IMR-90 (cell line): ENCODE results near the gene HIVEP3. TPM values are rescaled to one million over a fixed set of nuclear protein-coding genes. Genes with fewer than 3 reads are reported as not detected.

Experiments
- ATAC-seq: fragments of 200-7000 bp; cut with Tn5 transposase; 2 replicates; pipeline ENCODE4 v1.9.1; 2020; ENCODE audit warnings: low read depth, mild to moderate bottlenecking, moderate library complexity
- BruUV-seq: library from RNA; stranded (reverse); fragments of 400-500 nt; replicated peaks from 2 replicates; lab custom pipeline; 2021; lab: Mats Ljungman, UMichigan
- CTCF ChIA-PET: fragments of 300-600 bp; formaldehyde crosslinking; extraction: SDS; loops from one replicate; lab custom pipeline; 2021; ENCODE audit warnings: antibody characterized with exemption; lab: Yijun Ruan, JAX
- POLR2A ChIA-PET: fragments of 300-600 bp; sonication (Branson Sonifier 250); formaldehyde crosslinking; loops from one replicate; lab custom pipeline; 2022; ENCODE audit warnings: antibody characterized with exemption; ENCODE audit not compliant: unreplicated experiment; lab: Charles Lee
- DNase-seq: peaks from one replicate; pipeline ENCODE4 v3.0.0; 2013
- H2AFZ ChIP-seq: replicated peaks from 2 replicates; pipeline ENCODE3; 2013; ENCODE audit warnings: low read length, mild to moderate bottlenecking; ENCODE audit not compliant: poor library complexity
- H2AK5ac ChIP-seq: 2 replicates; pipeline ENCODE4 v1.6.1; 2013; ENCODE audit warnings: low read depth, low read length, inconsistent platforms
- H2AK9ac ChIP-seq: replicated peaks from 2 replicates; pipeline ENCODE3; 2013; ENCODE audit warnings: mild to moderate bottlenecking, low read depth, low read length, moderate library complexity; ENCODE audit not compliant: poor library complexity
- H2BK120ac ChIP-seq: 2 replicates; pipeline ENCODE4 v1.6.1; 2013; ENCODE audit warnings: low read depth, low read length, inconsistent platforms
- H2BK15ac ChIP-seq: 3 replicates; pipeline ENCODE4 v1.6.1; 2013; ENCODE audit warnings: low read depth, low read length, inconsistent platforms
- H2BK20ac ChIP-seq: 2 replicates; pipeline ENCODE4 v1.6.1; 2013; ENCODE audit warnings: low read depth, mild to moderate bottlenecking, inconsistent platforms, low read length, moderate library complexity
- H2BK5ac ChIP-seq: 2 replicates; pipeline ENCODE4 v1.6.1; 2013; ENCODE audit warnings: mild to moderate bottlenecking, low read depth, low read length, inconsistent platforms; ENCODE audit not compliant: poor library complexity, severe bottlenecking
- H3K14ac ChIP-seq: replicated peaks from 2 replicates; pipeline ENCODE4 v1.6.1; 2013; ENCODE audit warnings: low read depth, low read length, inconsistent platforms
- H3K18ac ChIP-seq: 2 replicates; pipeline ENCODE4 v1.6.1; 2013; ENCODE audit warnings: low read depth, low read length, control low read depth
- H3K23ac ChIP-seq: 2 replicates; pipeline ENCODE4 v1.6.1; 2013; ENCODE audit warnings: low read depth, low read length, inconsistent platforms
- H3K27ac ChIP-seq: 2 replicates; pipeline ENCODE4 v1.5.1; 2013; ENCODE audit warnings: mild to moderate bottlenecking, control low read depth, low read length; ENCODE audit not compliant: insufficient read depth
- H3K27me3 ChIP-seq: 2 replicates; pipeline ENCODE4 v1.6.1; 2013; ENCODE audit warnings: low read length; ENCODE audit not compliant: control insufficient read depth, insufficient read depth
- H3K36me3 ChIP-seq: 2 replicates; pipeline ENCODE4 v1.6.1; 2013; ENCODE audit warnings: low read length, mixed read lengths; ENCODE audit not compliant: control insufficient read depth, insufficient read depth
- H3K4ac ChIP-seq: 2 replicates; pipeline ENCODE4 v1.6.1; 2013; ENCODE audit warnings: low read depth, low read length, inconsistent platforms
- H3K4me1 ChIP-seq: 2 replicates; pipeline ENCODE4 v1.6.1; 2013; ENCODE audit warnings: low read length, mixed read lengths; ENCODE audit not compliant: control insufficient read depth, insufficient read depth
- H3K4me2 ChIP-seq: 2 replicates; pipeline ENCODE4 v1.6.1; 2013; ENCODE audit warnings: low read depth, mild to moderate bottlenecking, control low read depth, low read length, moderate library complexity
- H3K4me3 ChIP-seq: 2 replicates; pipeline ENCODE4 v1.5.1; 2013; ENCODE audit warnings: low read depth, mild to moderate bottlenecking, control low read depth, low read length, moderate library complexity; ENCODE audit not compliant: insufficient read depth
- H3K56ac ChIP-seq: 2 replicates; pipeline ENCODE4 v1.6.1; 2013; ENCODE audit warnings: low read length, inconsistent platforms; ENCODE audit not compliant: insufficient read depth; ENCODE audit errors: extremely low read depth
- H3K79me1 ChIP-seq, 2 experiments: 2 replicates each; pipeline ENCODE4 v1.6.1; 2013; ENCODE audit warnings: low read length in 2 of 2, inconsistent platforms in 1 of 2, low read depth in 1 of 2
- H3K9ac ChIP-seq: 2 replicates; pipeline ENCODE4 v1.6.1; 2013; ENCODE audit warnings: low read depth, low read length, control low read depth
- H3K9me1 ChIP-seq: 2 replicates; pipeline ENCODE4 v1.6.1; 2013; ENCODE audit warnings: low read length, inconsistent platforms; ENCODE audit not compliant: insufficient read depth
- H3K9me3 ChIP-seq: 2 replicates; pipeline ENCODE4 v1.6.1; 2013; ENCODE audit warnings: low read length; ENCODE audit not compliant: control insufficient read depth, insufficient read depth
- H4K20me1 ChIP-seq: 2 replicates; pipeline ENCODE4 v1.6.1; 2013; ENCODE audit warnings: low read length, inconsistent platforms; ENCODE audit not compliant: insufficient read depth
- H4K5ac ChIP-seq: 2 replicates; pipeline ENCODE4 v1.6.1; 2013; ENCODE audit warnings: mild to moderate bottlenecking, low read depth, low read length, control low read depth
- H4K8ac ChIP-seq, 2 experiments: 2 replicates each; pipeline ENCODE4 v1.6.1; 2013; ENCODE audit warnings: low read depth in 2 of 2, low read length in 2 of 2, control low read depth in 1 of 2, inconsistent platforms in 1 of 2
- H4K91ac ChIP-seq: 2 replicates; pipeline ENCODE4 v1.6.1; 2013; ENCODE audit warnings: low read depth, low read length, inconsistent platforms; ENCODE audit not compliant: insufficient read depth
- BHLHE40 ChIP-seq: fragments of 150-350 bp; IDR thresholded peaks from 2 replicates; pipeline ENCODE4 v1.6.1; 2016; ENCODE audit warnings: mild to moderate bottlenecking, low read depth, low read length
- CEBPB ChIP-seq: IDR thresholded peaks from 2 replicates; pipeline ENCODE4 v1.6.1; 2012; ENCODE audit warnings: low read depth, low read length, improper control_type of control experiment
- CHD1 ChIP-seq: IDR thresholded peaks from 2 replicates; pipeline ENCODE4 v1.6.1; 2012; ENCODE audit warnings: low read depth, low read length, improper control_type of control experiment
- CTCF ChIP-seq: conservative IDR thresholded peaks from 2 replicates; pipeline ENCODE4 v1.5.1; 2012; ENCODE audit warnings: mild to moderate bottlenecking, low read depth, low read length, improper control_type of control experiment
- ELK1 ChIP-seq: fragments of 150-350 bp; IDR thresholded peaks from 2 replicates; pipeline ENCODE4 v1.6.1; 2016; ENCODE audit warnings: low read depth, mild to moderate bottlenecking, low read length, moderate library complexity, borderline replicate concordance
- FOS ChIP-seq: fragments of 150-350 bp; IDR thresholded peaks from 2 replicates; pipeline ENCODE4 v1.6.1; 2016; ENCODE audit warnings: low read depth, low read length
- MAFK ChIP-seq: IDR thresholded peaks from 2 replicates; pipeline ENCODE4 v1.6.1; 2012; ENCODE audit warnings: low read depth, low read length, improper control_type of control experiment
- MAZ ChIP-seq: IDR thresholded peaks from 2 replicates; pipeline ENCODE4 v1.6.1; 2012; ENCODE audit warnings: low read depth, mild to moderate bottlenecking, low read length, improper control_type of control experiment, moderate library complexity, borderline replicate concordance
- MXI1 ChIP-seq: IDR thresholded peaks from 2 replicates; pipeline ENCODE4 v1.6.1; 2012; ENCODE audit warnings: low read depth, mild to moderate bottlenecking, low read length, moderate library complexity, borderline replicate concordance
- NFE2L2 ChIP-seq: fragments of 150-350 bp; IDR thresholded peaks from 2 replicates; pipeline ENCODE4 v1.6.1; 2016; ENCODE audit warnings: low read depth, mild to moderate bottlenecking, low read length
- POLR2A ChIP-seq: IDR thresholded peaks from 2 replicates; pipeline ENCODE4 v1.6.1; 2012; ENCODE audit warnings: mild to moderate bottlenecking, low read depth, low read length
- RAD21 ChIP-seq: IDR thresholded peaks from 2 replicates; pipeline ENCODE4 v1.6.1; 2012; ENCODE audit warnings: low read length, improper control_type of control experiment
- RCOR1 ChIP-seq: IDR thresholded peaks from 2 replicates; pipeline ENCODE4 v1.6.1; 2012; ENCODE audit warnings: mild to moderate bottlenecking, low read length, improper control_type of control experiment; ENCODE audit not compliant: insufficient replicate concordance
- RFX5 ChIP-seq: IDR thresholded peaks from 2 replicates; pipeline ENCODE4 v1.8.0; 2012; ENCODE audit warnings: low read depth, mild to moderate bottlenecking, low read length, moderate library complexity
- SMC3 ChIP-seq: fragments of 150-350 bp; IDR thresholded peaks from 2 replicates; pipeline ENCODE4 v1.6.1; 2016; ENCODE audit warnings: low read depth, mild to moderate bottlenecking, antibody characterized with exemption, low read length, moderate library complexity
- USF2 ChIP-seq: fragments of 150-350 bp; IDR thresholded peaks from 2 replicates; pipeline ENCODE4 v1.6.1; 2017; ENCODE audit warnings: mild to moderate bottlenecking, antibody characterized with exemption, low read length, low read depth
- WGBS, 2 experiments: methylation state at CpG; one replicate each; pipeline versions ENCODE4 v1.1.5 to v1.1.7; 2013; ENCODE audit warnings: missing lambda C conversion rate in 2 of 2; ENCODE audit not compliant: insufficient read length in 1 of 2; ENCODE audit errors: extremely low coverage in 2 of 2; 5-methylcytosine and 5-hydroxymethylcytosine counted together
- dilution Hi-C: fragments of 300-500 bp; cut with HindIII; formaldehyde crosslinking; loops from one replicate; pipeline ENCODE4 v1.14.3; 2018; ENCODE audit warnings: low sequenced_read_pairs; ENCODE audit not compliant: unreplicated experiment
- in situ Hi-C: fragments of 300-500 bp; cut with MboI; formaldehyde crosslinking; loops from 3 replicates; pipeline ENCODE4 v1.14.3; 2019; ENCODE audit warnings: low sequenced_read_pairs, inconsistent platforms, mixed read lengths
- intact Hi-C: fragments of 100-400 bp; cut with micrococcal nuclease; formaldehyde crosslinking; loops from 2 replicates; pipeline ENCODE4 v1.10.0; 2022
- polyA plus RNA-seq, 3 experiments: library from polyadenylated mRNA; depleted of rRNA; stranded (reverse); fragments of >200 nt; gene quantifications; 2 replicates each; pipeline ENCODE4 v1.2.3, GENCODE V29; 2012; ENCODE audit warnings: low replicate concordance in 1 of 3
- total RNA-seq: library from RNA; depleted of rRNA; stranded (reverse); fragments of >200 nt; gene quantifications from 2 replicates; pipeline ENCODE4 v1.2.3, GENCODE V29; 2012

Gene HIVEP3
- total and polyA plus RNA-seq, 2 of the 4 experiments (the other 2 are of a cell fraction) = 1.4 to 4.0 TPM

- in situ Hi-C loops (loop anchor here (10.0 kb wide), 1 partner anchor 569 kb away; no protein-coding TSS in a partner anchor), dilution Hi-C loops (no loop called here), intact Hi-C loops (loop anchor here (5.0 kb wide), 1 partner anchor 96 kb away; no protein-coding TSS in a partner anchor)
- CTCF ChIA-PET = no interaction called here
- Histone ChIP-seq H3K27ac (no peak overlapping the region), H3K4me1 (no peaks in the 10 kb centered on the region), H3K14ac (no peak overlapping the region), H3K4me2 (no peak overlapping the region), H3K79me1 (no peaks in the 10 kb centered on the region), H2BK120ac (no peak overlapping the region), H2BK5ac (no peak overlapping the region), H3K9ac (no peak overlapping the region), H3K4me3 (no peak overlapping the region), H4K8ac (no peak overlapping the region), H3K56ac (no peak overlapping the region), H4K20me1 (no peaks in the 10 kb centered on the region), H3K36me3 (no peaks in the 10 kb centered on the region; the same call in 1 of the 2 replicates), H4K91ac (no peak overlapping the region), H2BK20ac (no peak overlapping the region), H2BK15ac (no peak overlapping the region), H2AK9ac (no peak overlapping the region), H3K18ac (no peak overlapping the region), H3K4ac (no peak overlapping the region), H3K27me3 (no peaks in the 10 kb centered on the region), H3K9me3 (no peaks in the 10 kb centered on the region), H3K23ac (no peak overlapping the region), H2AFZ (no peak overlapping the region), H4K5ac (no peak overlapping the region), H3K9me1 (no peaks in the 10 kb centered on the region), H2AK5ac (no peak overlapping the region)
- no peak for TF ChIP-seq MAFK
- no peak for TF ChIP-seq BHLHE40
- TF ChIP-seq MXI1 = no peak
- no peak for TF ChIP-seq RAD21
- TF ChIP-seq SMC3 = no peak
- TF ChIP-seq POLR2A = no peak
- no peak for TF ChIP-seq CTCF
- no peak for TF ChIP-seq CHD1
- no peak for TF ChIP-seq USF2
- TF ChIP-seq CEBPB = no peak
- no peak for TF ChIP-seq RCOR1
- no peak for TF ChIP-seq MAZ
- TF ChIP-seq FOS = no peak
- no peak for TF ChIP-seq NFE2L2
- no peak for TF ChIP-seq ELK1
- no peak for TF ChIP-seq RFX5
- no peak for DNase-seq
- no TSS peak for BruUV-seq
- no CpG with 5 or more reads among the region's 3 CpGs for WGBS, 2 experiments
- POLR2A ChIA-PET = no interaction called here
- ATAC-seq = no peak
These were observed 342.5 kb downstream of the HIVEP3 start for GRCh38 chr1:41576206-41576605.
